Endothelial cell of umbilical vein (primary cell): ENCODE measurements around the gene FAAP100. TPM values are rescaled to one million over a fixed set of nuclear protein-coding genes. Genes with fewer than 3 reads are reported as not detected.

Source experiments
- BruUV-seq: library from RNA; stranded (reverse); fragments of 400-500 nt; replicated peaks from 2 replicates; lab custom pipeline; 2021; lab: Mats Ljungman, UMichigan
- CTCF ChIA-PET: fragments of 300-600, 350-600 bp; sonication (Branson Sonifier 250); formaldehyde crosslinking; loops from one replicate; lab custom pipeline; 2021; ENCODE audit warnings: antibody characterized with exemption, inconsistent platforms; lab: Charles Lee
- POLR2A ChIA-PET: fragments of 300-600, 350-600 bp; sonication (Branson Sonifier 250); formaldehyde crosslinking; loops from one replicate; lab custom pipeline; 2021; ENCODE audit warnings: antibody characterized with exemption, inconsistent platforms; lab: Charles Lee
- DNase-seq: peaks from one replicate; pipeline ENCODE4 v3.0.0-alpha.2; 2011; ENCODE audit warnings: low read depth, low spot score
- FAIRE-seq: peaks from 2 replicates; lab custom pipeline; 2011; peaks lifted over from hg19 to GRCh38; lab: Jason Lieb, UNC
- H2AFZ ChIP-seq: 2 replicates; pipeline ENCODE4 v1.6.0; 2012; ENCODE audit warnings: low read depth, low read length, control low read depth, inconsistent platforms
- H3K27ac ChIP-seq: 2 replicates; pipeline ENCODE4 v1.5.1; 2011; ENCODE audit warnings: low read depth, mild to moderate bottlenecking, control low read depth, low read length, moderate library complexity; ENCODE audit not compliant: insufficient read depth
- H3K27me3 ChIP-seq, 2 experiments: 2 replicates each; pipeline versions ENCODE4 v1.6.0 to v1.6.1; 2011; ENCODE audit warnings: low read length in 2 of 2, mixed read lengths in 1 of 2; ENCODE audit not compliant: control insufficient read depth in 2 of 2, insufficient read depth in 2 of 2
- H3K36me3 ChIP-seq, 2 experiments: 2 replicates in 1 of 2; 3 replicates in 1 of 2; pipeline ENCODE4 v1.5.1; 2011; ENCODE audit warnings: low read length in 2 of 2, mild to moderate bottlenecking in 1 of 2, moderate library complexity in 1 of 2; ENCODE audit not compliant: control insufficient read depth in 2 of 2, insufficient read depth in 2 of 2; ENCODE audit errors: extremely low read depth in 1 of 2
- H3K4me1 ChIP-seq: 3 replicates; pipeline ENCODE4 v1.5.1; 2011; ENCODE audit warnings: mild to moderate bottlenecking, low read length; ENCODE audit not compliant: control insufficient read depth, insufficient read depth; ENCODE audit errors: extremely low read depth
- H3K4me2 ChIP-seq: 2 replicates; pipeline ENCODE4 v1.6.1; 2011; ENCODE audit warnings: low read length, control low read depth, mixed read lengths; ENCODE audit not compliant: insufficient read depth
- H3K4me3 ChIP-seq, 3 experiments: fragments of 200-600 bp in 1 of 3; sonication (generic), shearing (Covaris generic) in 1 of 3; replicated peaks in 1 of 3; 2 replicates each; pipeline ENCODE4 v1.5.1; 2011 to 2016; ENCODE audit warnings: control low read depth in 3 of 3, low read length in 3 of 3, mild to moderate bottlenecking in 2 of 3, inconsistent platforms in 1 of 3, low read depth in 1 of 3, moderate library complexity in 1 of 3; ENCODE audit not compliant: insufficient read depth in 1 of 3
- H3K79me2 ChIP-seq: 2 replicates; pipeline ENCODE4 v1.6.0; 2012; ENCODE audit warnings: low read length, inconsistent platforms; ENCODE audit not compliant: control insufficient read depth, insufficient read depth
- H3K9ac ChIP-seq: replicated peaks from 2 replicates; pipeline ENCODE3; 2011; ENCODE audit warnings: low read length, control low read depth; ENCODE audit not compliant: insufficient read depth; ENCODE audit errors: extremely low read depth
- H3K9me1 ChIP-seq: replicated peaks from 3 replicates; pipeline ENCODE4 v1.6.0; 2011; ENCODE audit warnings: mild to moderate bottlenecking, low read length; ENCODE audit not compliant: control insufficient read depth, insufficient read depth; ENCODE audit errors: extremely low read depth
- H3K9me3 ChIP-seq: replicated peaks from 2 replicates; pipeline ENCODE4 v1.5.1; 2012; ENCODE audit warnings: low read length, inconsistent platforms; ENCODE audit not compliant: control insufficient read depth, insufficient read depth
- H4K20me1 ChIP-seq: replicated peaks from 2 replicates; pipeline ENCODE3; 2011; ENCODE audit warnings: mild to moderate bottlenecking, low read length; ENCODE audit not compliant: control insufficient read depth, insufficient read depth; ENCODE audit errors: extremely low read depth
- EZH2 ChIP-seq: IDR thresholded peaks from 2 replicates; pipeline ENCODE4 v1.6.1; 2012; ENCODE audit warnings: borderline replicate concordance, low read depth, mild to moderate bottlenecking, moderate library complexity, low read length, inconsistent platforms; ENCODE audit not compliant: severe bottlenecking
- FOS ChIP-seq: IDR thresholded peaks from 2 replicates; pipeline ENCODE4 v1.6.1; 2011; ENCODE audit warnings: mild to moderate bottlenecking, low read length, moderate library complexity, borderline replicate concordance; ENCODE audit not compliant: insufficient read depth
- GATA2 ChIP-seq: IDR thresholded peaks from 2 replicates; pipeline ENCODE4 v1.7.0; 2011; ENCODE audit warnings: low read depth, mild to moderate bottlenecking, moderate library complexity, mixed read lengths, low read length; ENCODE audit not compliant: insufficient read length, insufficient read depth
- MAX ChIP-seq: IDR thresholded peaks from 2 replicates; pipeline ENCODE4 v1.6.1; 2011; ENCODE audit not compliant: insufficient read depth, insufficient read length
- MYC ChIP-seq: IDR thresholded peaks from one replicate; pipeline ENCODE4 v1.6.1; 2011; ENCODE audit warnings: mild to moderate bottlenecking, low read depth, low read length
- POLR2A ChIP-seq: IDR thresholded peaks from 2 replicates; pipeline ENCODE4 v1.6.1; 2012; ENCODE audit warnings: low read depth, mild to moderate bottlenecking, control low read depth, low read length
- POLR2AphosphoS5 ChIP-seq: IDR thresholded peaks from 2 replicates; pipeline ENCODE4 v1.6.1; 2012; ENCODE audit warnings: low read depth, mild to moderate bottlenecking, control low read depth, low read length, moderate library complexity; ENCODE audit not compliant: insufficient read depth
- dilution Hi-C: fragments of 300-500 bp; cut with MboI; formaldehyde crosslinking; loops from one replicate; pipeline ENCODE4 v1.15.0; 2019; ENCODE audit warnings: low sequenced_read_pairs; ENCODE audit not compliant: extremely low pct_ligation_motif_present
- intact Hi-C: fragments of 100-400 bp; cut with micrococcal nuclease; formaldehyde crosslinking; loops from one replicate; pipeline ENCODE4 v1.10.0; 2022
- polyA plus RNA-seq, 4 experiments: library from polyadenylated mRNA; depleted of rRNA in 3 of 4; stranded (reverse) in 3 of 4; unstranded in 1 of 4; fragments of >200 nt; gene quantifications; 2 replicates each; pipeline versions ENCODE4 v1.2.1 to v1.2.3, GENCODE V29; 2011 to 2012; ENCODE audit warnings: missing spikeins in 1 of 4
- total RNA-seq: library from RNA; stranded (reverse); gene quantifications from 2 replicates; pipeline ENCODE4 v1.2.3, GENCODE V29; 2021

Gene FAAP100
- total and polyA plus RNA-seq, 2 donors (not counting 3 experiments of a cell fraction or from before 2014, with no cell fraction given) = 35.4 to 54.3 TPM

GRCh38 chr17:81509207-81509971 lies 42.8 kb downstream of the FAAP100 start:
- H3K36me3 ChIP-seq = peaks cover 15 to 24% of the 10 kb centered on the region in 2 experiments
- peaks cover 36% of the 10 kb centered on the region for H3K79me2 ChIP-seq
- FAIRE-seq = no peak
- dilution Hi-C loops = no loop called here
- peak; percentile 29 for DNase-seq
- peaks cover 2% of the 10 kb centered on the region for H4K20me1 ChIP-seq
- TF ChIP-seq GATA2 (no peak), POLR2AphosphoS5 (peak; percentile 26)
- peak overlapping the region; percentile 83 for H3K4me2 ChIP-seq
- H3K4me3 ChIP-seq = peak overlapping the region; percentile 42 to 93 (median 78)
- peak overlapping the region; percentile 81 for H3K9ac ChIP-seq
- no peaks in the 10 kb centered on the region for H3K27me3 ChIP-seq
- peaks cover 20% of the 10 kb centered on the region for H3K4me1 ChIP-seq
- intact Hi-C loops = no loop called here
- H3K27ac ChIP-seq = no peak overlapping the region
- BruUV-seq = no TSS peak
- H2AFZ ChIP-seq = no peak overlapping the region
- ChIA-PET CTCF (interaction anchor here (0.7 to 1.5 kb wide), 5 partner anchors 9 to 256 kb away, joined by 3 to 8 read pairs (median 3); no protein-coding TSS in a partner anchor), POLR2A (interaction anchor here (1.4 kb wide), 1 partner anchor 15 kb away, joined by 3 read pairs; no protein-coding TSS in a partner anchor)
- no peaks in the 10 kb centered on the region for H3K9me1 ChIP-seq
- no peaks in the 10 kb centered on the region for H3K9me3 ChIP-seq

- peak; percentile 73 for FAIRE-seq
- H3K9ac ChIP-seq = no peak overlapping the region
- peaks cover 13% of the 10 kb centered on the region for H3K4me1 ChIP-seq
- TF ChIP-seq MYC (no peak), MAX (no peak), GATA2 (no peak), POLR2AphosphoS5 (peak; percentile 27), FOS (no peak), POLR2A (peak; percentile 94), EZH2 (no peak)
- no peaks in the 10 kb centered on the region for H3K9me3 ChIP-seq
- peaks cover 2% of the 10 kb centered on the region for H4K20me1 ChIP-seq
- no peaks in the 10 kb centered on the region for H3K27me3 ChIP-seq
- H3K36me3 ChIP-seq = peaks cover 15 to 24% of the 10 kb centered on the region in 2 experiments
- dilution Hi-C loops = no loop called here
- ChIA-PET POLR2A (interaction anchor here (0.6 to 1.4 kb wide), 4 partner anchors 9 to 114 kb away, joined by 3 to 5 read pairs (median 4); partner anchors contain the start of gene BAHCC1), CTCF (interaction anchor here (0.7 to 1.5 kb wide), 7 partner anchors 10 to 256 kb away, joined by 3 to 8 read pairs (median 3); no protein-coding TSS in a partner anchor)
- peaks cover 36% of the 10 kb centered on the region for H3K79me2 ChIP-seq
- BruUV-seq = no TSS peak
- intact Hi-C loops = no loop called here
- peak; percentile 39 for DNase-seq
- H3K27ac ChIP-seq = no peak overlapping the region
- H3K4me2 ChIP-seq = peak overlapping the region; percentile 83
- H2AFZ ChIP-seq = no peak overlapping the region
- H3K4me3 ChIP-seq = peak overlapping the region in 2 of 3 experiments; percentile 78 to 93
- H3K9me1 ChIP-seq = no peaks in the 10 kb centered on the region
Measured at GRCh38 chr17:81508639-81509206, 43.4 kb downstream of the FAAP100 start.
